HEK293 (cell line): ENCODE results near the gene PLAU.

Experiments used
- ATF2 ChIP-seq: fragments of 450-650 bp; formaldehyde crosslinking; IDR thresholded peaks from 2 replicates; pipeline ENCODE4 v1.5.1; 2016; ENCODE audit warnings: missing biosample characterization, missing genetic modification characterization, low read depth
- BCL11B ChIP-seq: fragments of 450-650 bp; formaldehyde crosslinking; IDR thresholded peaks from 2 replicates; pipeline ENCODE4 v1.5.1; 2016; ENCODE audit warnings: low read depth, missing biosample characterization, missing genetic modification characterization
- GLIS1 ChIP-seq: fragments of 450-650 bp; formaldehyde crosslinking; IDR thresholded peaks from 2 replicates; pipeline ENCODE4 v1.5.1; 2016; ENCODE audit warnings: missing biosample characterization, missing genetic modification characterization
- HOXA7 ChIP-seq: sonication (generic); formaldehyde crosslinking; IDR thresholded peaks from 2 replicates; pipeline ENCODE4 v1.8.1; 2022; ENCODE audit warnings: missing genetic modification reagents, borderline replicate concordance
- HOXD13 ChIP-seq: sonication (generic); formaldehyde crosslinking; IDR thresholded peaks from 2 replicates; pipeline ENCODE4 v1.8.0; 2022; ENCODE audit warnings: missing genetic modification reagents, borderline replicate concordance
- IKZF3 ChIP-seq: fragments of 450-650 bp; IDR thresholded peaks from 2 replicates; pipeline ENCODE4 v1.5.0; 2018; ENCODE audit warnings: missing biosample characterization, mild to moderate bottlenecking, missing genetic modification characterization, moderate library complexity
- KLF17 ChIP-seq: fragments of 450-650 bp; formaldehyde crosslinking; IDR thresholded peaks from 2 replicates; pipeline ENCODE4 v1.5.1; 2016; ENCODE audit warnings: missing biosample characterization, missing genetic modification characterization
- MYNN ChIP-seq: fragments of 450-650 bp; formaldehyde crosslinking; IDR thresholded peaks from 2 replicates; pipeline ENCODE4 v1.5.1; 2016; ENCODE audit warnings: missing biosample characterization, missing genetic modification characterization, borderline replicate concordance
- PRDM6 ChIP-seq: fragments of 450-650 bp; formaldehyde crosslinking; IDR thresholded peaks from 2 replicates; pipeline ENCODE4 v1.5.1; 2017; ENCODE audit warnings: missing biosample characterization, missing genetic modification characterization
- ZBTB17 ChIP-seq: fragments of 450-650 bp; formaldehyde crosslinking; IDR thresholded peaks from 2 replicates; pipeline ENCODE4 v1.5.1; 2016; ENCODE audit warnings: missing biosample characterization, missing genetic modification characterization
- ZBTB20 ChIP-seq: fragments of 450-650 bp; formaldehyde crosslinking; IDR thresholded peaks from 2 replicates; pipeline ENCODE4 v1.5.1; 2016; ENCODE audit warnings: missing biosample characterization, missing genetic modification characterization
- ZFHX2 ChIP-seq: fragments of 450-650 bp; formaldehyde crosslinking; conservative IDR thresholded peaks from 2 replicates; pipeline ENCODE4 v1.5.1; 2016; ENCODE audit warnings: missing biosample characterization, missing genetic modification characterization
- ZNF121 ChIP-seq: fragments of 450-650 bp; formaldehyde crosslinking; IDR thresholded peaks from 2 replicates; pipeline ENCODE4 v1.5.1; 2016; ENCODE audit warnings: missing biosample characterization, missing genetic modification characterization
- ZNF133 ChIP-seq: fragments of 450-650 bp; formaldehyde crosslinking; IDR thresholded peaks from 2 replicates; pipeline ENCODE4 v1.5.1; 2016; ENCODE audit warnings: missing biosample characterization, missing genetic modification characterization
- ZNF16 ChIP-seq: fragments of 450-650 bp; formaldehyde crosslinking; IDR thresholded peaks from 2 replicates; pipeline ENCODE4 v1.5.1; 2016; ENCODE audit warnings: low read depth, missing biosample characterization, missing genetic modification characterization
- ZNF184 ChIP-seq: fragments of 450-650 bp; IDR thresholded peaks from 2 replicates; pipeline ENCODE4 v1.5.1; 2018; ENCODE audit warnings: missing biosample characterization, mild to moderate bottlenecking, missing genetic modification characterization
- ZNF223 ChIP-seq: fragments of 450-650 bp; formaldehyde crosslinking; IDR thresholded peaks from 2 replicates; pipeline ENCODE4 v1.5.1; 2016; ENCODE audit warnings: missing biosample characterization, missing genetic modification characterization
- ZNF341 ChIP-seq: fragments of 450-650 bp; formaldehyde crosslinking; IDR thresholded peaks from 2 replicates; pipeline ENCODE4; 2016; ENCODE audit warnings: low read depth, missing biosample characterization, missing genetic modification characterization
- ZNF354C ChIP-seq: fragments of 450-650 bp; formaldehyde crosslinking; IDR thresholded peaks from 2 replicates; pipeline ENCODE4 v1.5.1; 2016; ENCODE audit warnings: missing biosample characterization, missing genetic modification characterization, low read depth, borderline replicate concordance
- ZNF398 ChIP-seq: fragments of 450-650 bp; formaldehyde crosslinking; IDR thresholded peaks from 2 replicates; pipeline ENCODE4 v1.5.1; 2017; ENCODE audit warnings: missing biosample characterization, missing genetic modification characterization
- ZNF426 ChIP-seq: fragments of 450-650 bp; formaldehyde crosslinking; IDR thresholded peaks from 2 replicates; pipeline ENCODE4 v1.5.1; 2017; ENCODE audit warnings: missing biosample characterization, missing genetic modification characterization, mild to moderate bottlenecking, inconsistent platforms, moderate library complexity
- ZNF510 ChIP-seq: fragments of 450-650 bp; formaldehyde crosslinking; IDR thresholded peaks from 2 replicates; pipeline ENCODE4 v1.5.1; 2018; ENCODE audit warnings: mild to moderate bottlenecking, missing genetic modification characterization, missing biosample characterization; ENCODE audit not compliant: insufficient replicate concordance
- ZNF530 ChIP-seq: fragments of 450-650 bp; formaldehyde crosslinking; IDR thresholded peaks from 2 replicates; pipeline ENCODE4 v1.5.1; 2016; ENCODE audit warnings: low read depth, missing biosample characterization, missing genetic modification characterization
- ZNF549 ChIP-seq: fragments of 450-650 bp; IDR thresholded peaks from 2 replicates; pipeline ENCODE4 v1.5.1; 2018; ENCODE audit warnings: missing biosample characterization, missing genetic modification characterization, mild to moderate bottlenecking, inconsistent platforms, moderate library complexity
- ZNF623 ChIP-seq: fragments of 450-650 bp; formaldehyde crosslinking; IDR thresholded peaks from 2 replicates; pipeline ENCODE4 v1.5.1; 2016; ENCODE audit warnings: missing biosample characterization, missing genetic modification characterization
- ZNF654 ChIP-seq: fragments of 450-650 bp; formaldehyde crosslinking; IDR thresholded peaks from 2 replicates; pipeline ENCODE4 v1.5.1; 2016; ENCODE audit warnings: low read depth, missing biosample characterization, missing genetic modification characterization
- ZNF792 ChIP-seq: fragments of 450-650 bp; formaldehyde crosslinking; IDR thresholded peaks from 2 replicates; pipeline ENCODE4 v1.5.1; 2016; ENCODE audit warnings: missing biosample characterization, missing genetic modification characterization
- ZNF830 ChIP-seq: fragments of 450-650 bp; IDR thresholded peaks from 2 replicates; pipeline ENCODE4 v1.5.0; 2018; ENCODE audit warnings: missing biosample characterization, missing genetic modification characterization, low read depth, mild to moderate bottlenecking, moderate library complexity

The PLAU gene

DNA sequence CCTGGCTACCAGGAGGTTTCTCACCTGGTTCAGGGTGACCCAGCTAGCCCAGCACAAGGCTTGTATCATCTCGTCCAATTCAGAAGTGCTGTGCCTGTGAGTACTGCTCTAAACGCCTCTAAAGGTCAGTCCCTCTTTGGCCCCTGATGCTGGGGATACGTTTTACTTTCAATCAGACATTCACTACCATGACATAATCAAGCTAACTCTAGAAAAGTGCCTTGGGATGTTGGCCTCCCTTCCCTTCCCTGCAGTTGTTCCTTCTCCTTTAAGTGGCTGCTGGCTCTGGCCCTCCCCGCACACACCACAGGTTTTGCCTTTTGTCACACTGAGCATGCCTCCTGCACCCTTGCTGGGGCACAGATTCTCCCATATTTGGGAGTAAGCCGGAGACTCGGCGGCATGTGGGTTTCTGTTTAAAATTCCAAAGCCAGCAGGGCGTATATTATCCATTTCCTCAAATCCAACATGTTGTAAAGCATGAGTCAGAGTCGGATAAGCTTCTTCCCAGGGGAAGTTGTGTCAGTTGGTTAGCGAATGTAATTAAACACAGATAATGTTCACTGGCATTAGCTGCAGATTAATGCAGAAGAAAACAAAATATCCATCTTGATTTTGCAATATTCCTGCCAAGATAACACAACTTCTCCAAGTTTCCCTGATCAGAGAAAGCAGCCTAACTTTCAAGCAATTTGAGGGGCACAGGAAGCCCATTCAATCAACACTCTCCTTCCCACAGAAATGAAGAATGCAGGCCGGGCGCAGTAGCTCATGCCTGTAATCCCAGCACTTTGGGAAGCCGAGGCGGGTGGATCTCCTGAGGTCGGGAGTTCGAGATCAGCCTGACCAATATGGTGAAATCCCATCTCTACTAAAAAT lies 55.2 kb downstream of the PLAU start (continued):
- TF ChIP-seq ZFHX2 (tag by site-specific recombination) (0 out of 2 replicates have a peak, but pooled peaks have one; percentile 13), KLF17 (peak; percentile 75; the same call in 1 of the 2 replicates), ZBTB20 (tag by site-specific recombination) (peak; percentile 29; the same call in 1 of the 2 replicates), ZNF16 (tag by site-specific recombination) (no peak), ZNF510 (tag by site-specific recombination) (no peak), BCL11B (tag by site-specific recombination) (0 out of 2 replicates have a peak, but pooled peaks have one; percentile 11), ZNF398 (tag by site-specific recombination) (0 out of 2 replicates have a peak, but pooled peaks have one; percentile 43), ATF2 (tag by site-specific recombination) (0 out of 2 replicates have a peak, but pooled peaks have one; percentile 13), IKZF3 (tag by site-specific recombination) (peak; percentile 95), ZNF133 (tag by site-specific recombination) (no peak), ZNF792 (tag by site-specific recombination) (no peak), ZNF623 (tag by site-specific recombination) (peak; percentile 28), ZNF549 (tag by site-specific recombination) (no peak), HOXA7 (CRISPR knock-in tag) (no peak), ZNF830 (no peak), ZNF530 (tag by site-specific recombination) (no peak), GLIS1 (tag by site-specific recombination) (peak; percentile 68), ZNF354C (tag by site-specific recombination) (no peak), ZNF426 (tag by site-specific recombination) (no peak), PRDM6 (tag by site-specific recombination) (peak; percentile 99), ZNF654 (tag by site-specific recombination) (no peak), ZBTB17 (tag by site-specific recombination) (peak; percentile 95), MYNN (tag by site-specific recombination) (no peak), ZNF121 (tag by site-specific recombination) (no peak; the same call in 1 of the 2 replicates), ZNF184 (peak; percentile 39; the same call in 1 of the 2 replicates), HOXD13 (no peak), ZNF341 (tag by site-specific recombination) (peak; percentile 92), ZNF223 (tag by site-specific recombination) (no peak)
